HUES64 (cell line): ENCODE data around the gene RHBDL2.

Source experiments
- H3K27ac ChIP-seq: 2 replicates; pipeline ENCODE4 v1.7.0; 2013; ENCODE audit warnings: low read depth, low read length, inconsistent platforms
- H3K27me3 ChIP-seq: 2 replicates; pipeline ENCODE4 v1.6.1; 2013; ENCODE audit warnings: mild to moderate bottlenecking, low read length; ENCODE audit not compliant: insufficient read depth
- H3K36me3 ChIP-seq: 2 replicates; pipeline ENCODE4 v1.6.1; 2013; ENCODE audit warnings: mild to moderate bottlenecking, low read length; ENCODE audit not compliant: insufficient read depth
- H3K4me1 ChIP-seq: 2 replicates; pipeline ENCODE4 v1.6.1; 2013; ENCODE audit warnings: mild to moderate bottlenecking, low read length, moderate library complexity; ENCODE audit not compliant: insufficient read depth
- H3K4me3 ChIP-seq: 2 replicates; pipeline ENCODE4 v1.5.1; 2013; ENCODE audit warnings: mild to moderate bottlenecking, low read length, moderate library complexity
- H3K9ac ChIP-seq: 2 replicates; pipeline ENCODE4 v1.6.1; 2013; ENCODE audit warnings: mild to moderate bottlenecking, low read depth, low read length
- H3K9me3 ChIP-seq: 2 replicates; pipeline ENCODE4 v1.6.1; 2013; ENCODE audit warnings: low read depth, low read length; ENCODE audit not compliant: insufficient read depth
- WGBS: fragments of 150-250, 120-280 bp; methylation state at CpG from one replicate; pipeline ENCODE4 v1.1.7; 2013; ENCODE audit warnings: missing lambda C conversion rate; 5-methylcytosine and 5-hydroxymethylcytosine counted together

The RHBDL2 gene

GRCh38 chr1:38905985-38906384 is 35.6 kb downstream of the RHBDL2 start:
- H3K27ac ChIP-seq, result no peak overlapping the region
- WGBS, result 94% methylated on average over 2 of the region's 2 CpGs
- no peak overlapping the region for H3K4me3 ChIP-seq
- no peaks in the 10 kb centered on the region for H3K27me3 ChIP-seq
- H3K9me3 ChIP-seq, result peaks cover 7% of the 10 kb centered on the region
- H3K4me1 ChIP-seq, result no peaks in the 10 kb centered on the region
- no peaks in the 10 kb centered on the region for H3K36me3 ChIP-seq
- H3K9ac ChIP-seq, result no peak overlapping the region

DNA sequence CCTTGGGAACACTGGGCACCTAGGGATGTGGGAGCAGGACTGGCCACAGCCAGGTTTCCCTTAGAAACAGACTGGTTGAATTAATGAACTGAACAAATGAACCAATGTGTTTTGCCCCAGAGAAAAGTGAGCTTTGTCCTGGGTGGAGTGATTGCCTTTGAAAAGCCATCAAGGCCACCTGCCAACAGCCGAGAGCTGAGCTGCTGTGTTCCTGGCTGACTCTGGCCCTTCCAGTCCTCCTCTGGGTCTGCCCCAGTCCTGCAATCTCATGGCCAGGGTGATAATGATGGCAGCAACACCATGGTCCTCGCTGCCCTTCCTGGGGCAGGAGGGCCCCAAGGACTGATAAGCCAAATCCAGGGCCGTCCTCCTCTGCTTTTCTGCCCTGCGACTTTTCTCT is 42.1 kb downstream of the RHBDL2 start:
- Histone ChIP-seq H3K4me3 (no peak overlapping the region), H3K4me1 (no peaks in the 10 kb centered on the region), H3K9me3 (no peaks in the 10 kb centered on the region), H3K9ac (no peak overlapping the region; the same call in 1 of the 2 replicates), H3K27ac (no peak overlapping the region), H3K27me3 (no peaks in the 10 kb centered on the region), H3K36me3 (no peaks in the 10 kb centered on the region)
- WGBS, result 85% methylated on average over 4 of the region's 4 CpGs

DNA sequence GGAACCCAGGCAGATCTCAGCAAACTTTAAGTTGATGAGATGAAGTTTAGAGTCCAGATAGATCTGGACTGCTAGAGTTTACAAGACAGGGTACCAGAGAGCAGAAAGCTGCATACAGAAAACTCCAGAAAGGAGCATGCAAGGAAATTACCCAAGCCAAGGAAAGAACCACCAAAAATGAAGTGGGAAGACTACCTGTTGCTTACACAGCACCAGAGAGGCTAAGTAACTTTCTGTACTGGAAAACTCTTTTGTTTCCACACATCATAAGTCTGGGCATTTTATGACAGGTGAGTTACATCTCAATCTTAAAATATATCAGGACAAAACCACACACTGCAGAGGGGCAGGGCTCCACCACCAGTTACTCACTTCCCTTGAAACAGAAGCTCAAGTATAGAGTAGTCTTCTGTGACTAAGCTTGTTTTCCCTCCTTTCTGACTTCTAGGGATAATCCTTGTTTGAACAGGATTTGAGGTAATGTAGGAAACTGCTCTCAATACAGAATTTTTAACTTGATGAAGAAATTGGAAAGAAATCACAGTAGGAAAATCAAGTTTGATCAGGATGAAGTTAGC is 42.9 kb downstream of the RHBDL2 start:
- H3K4me1 ChIP-seq, result no peaks in the 10 kb centered on the region
- no peaks in the 10 kb centered on the region for H3K27me3 ChIP-seq
- H3K36me3 ChIP-seq, result no peaks in the 10 kb centered on the region
- H3K27ac ChIP-seq, result no peak overlapping the region
- no peaks in the 10 kb centered on the region for H3K9me3 ChIP-seq
- no peak overlapping the region for H3K9ac ChIP-seq
- H3K4me3 ChIP-seq, result no peak overlapping the region

- H3K4me1 ChIP-seq, result no peaks in the 10 kb centered on the region
- H3K4me3 ChIP-seq, result no peak overlapping the region
- no peaks in the 10 kb centered on the region for H3K9me3 ChIP-seq
- no peak overlapping the region for H3K27ac ChIP-seq
- no peaks in the 10 kb centered on the region for H3K27me3 ChIP-seq
- WGBS, result 94% methylated on average over 2 of the region's 2 CpGs
- no peak overlapping the region for H3K9ac ChIP-seq
- no peaks in the 10 kb centered on the region for H3K36me3 ChIP-seq
Measured at GRCh38 chr1:38896169-38896568, 45.5 kb downstream of the RHBDL2 start.

- H3K27ac ChIP-seq, result no peak overlapping the region
- WGBS, result no CpG with 5 or more reads among the region's 1 CpG
- no peak overlapping the region for H3K9ac ChIP-seq
- H3K9me3 ChIP-seq, result no peaks in the 10 kb centered on the region
- H3K27me3 ChIP-seq, result no peaks in the 10 kb centered on the region
- no peak overlapping the region for H3K4me3 ChIP-seq
- H3K4me1 ChIP-seq, result no peaks in the 10 kb centered on the region
- no peaks in the 10 kb centered on the region for H3K36me3 ChIP-seq
Measured at GRCh38 chr1:38892976-38893375, 48.7 kb downstream of the RHBDL2 start.

DNA sequence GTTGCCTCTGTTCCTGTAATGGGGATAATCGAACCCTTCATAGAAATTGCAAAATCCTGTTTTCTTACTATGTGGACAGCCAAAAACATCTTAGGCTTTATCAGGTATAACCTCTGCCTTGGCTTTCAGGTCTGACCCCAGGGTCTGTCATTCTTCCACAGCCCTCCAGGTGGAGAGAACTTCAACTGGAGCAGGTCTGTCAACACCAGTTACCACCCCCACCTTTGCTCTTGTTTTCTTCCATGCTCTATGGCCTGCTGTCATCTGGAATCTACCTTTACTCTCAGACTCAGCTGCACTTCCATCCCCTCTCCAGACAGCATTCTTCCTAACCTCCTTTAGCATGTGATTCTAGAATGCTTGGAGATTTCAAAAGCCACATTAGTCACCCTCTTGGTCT is 49.9 kb downstream of the RHBDL2 start:
- H3K4me1 ChIP-seq, result no peaks in the 10 kb centered on the region
- H3K36me3 ChIP-seq, result no peaks in the 10 kb centered on the region
- H3K4me3 ChIP-seq, result no peak overlapping the region
- 95% methylated on average over 1 of the region's 1 CpG for WGBS
- no peaks in the 10 kb centered on the region for H3K27me3 ChIP-seq
- no peaks in the 10 kb centered on the region for H3K9me3 ChIP-seq
- no peak overlapping the region for H3K9ac ChIP-seq
- H3K27ac ChIP-seq, result no peak overlapping the region

GRCh38 chr1:38889589-38889988 is 52.0 kb downstream of the RHBDL2 start:
- Histone ChIP-seq H3K27me3 (no peaks in the 10 kb centered on the region), H3K4me3 (no peak overlapping the region), H3K9ac (no peak overlapping the region), H3K4me1 (no peaks in the 10 kb centered on the region), H3K27ac (no peak overlapping the region), H3K36me3 (no peaks in the 10 kb centered on the region), H3K9me3 (no peaks in the 10 kb centered on the region)
- WGBS, result 89% methylated on average over 4 of the region's 5 CpGs

- H3K4me3 ChIP-seq, result no peak overlapping the region
- no peaks in the 10 kb centered on the region for H3K27me3 ChIP-seq
- H3K9me3 ChIP-seq, result no peaks in the 10 kb centered on the region
- WGBS, result 91% methylated on average over 9 of the region's 9 CpGs
- no peak overlapping the region for H3K9ac ChIP-seq
- no peaks in the 10 kb centered on the region for H3K36me3 ChIP-seq
- no peak overlapping the region for H3K27ac ChIP-seq
- no peaks in the 10 kb centered on the region for H3K4me1 ChIP-seq
Measured at GRCh38 chr1:38888423-38889333, 53.0 kb downstream of the RHBDL2 start.

DNA sequence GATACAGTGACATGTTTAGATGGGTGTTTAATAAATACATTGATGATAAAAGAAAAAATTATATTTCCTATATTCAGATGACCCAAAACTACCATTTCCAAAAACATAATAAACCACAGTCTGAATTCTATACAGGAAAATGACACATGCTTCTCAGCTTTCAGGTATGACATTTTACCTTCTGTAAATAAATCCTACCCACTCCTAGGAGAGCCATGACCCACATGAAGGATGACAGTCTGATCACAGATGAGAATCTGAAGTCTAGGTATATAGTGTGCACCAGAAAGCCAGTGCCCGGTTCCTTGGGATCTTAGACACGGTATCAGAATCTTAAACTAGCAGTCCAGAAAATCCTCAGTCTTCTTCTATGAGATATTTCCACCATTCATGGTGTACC is 56.5 kb downstream of the RHBDL2 start:
- Histone ChIP-seq H3K27ac (no peak overlapping the region), H3K9me3 (no peaks in the 10 kb centered on the region), H3K27me3 (no peaks in the 10 kb centered on the region), H3K4me1 (no peaks in the 10 kb centered on the region), H3K36me3 (no peaks in the 10 kb centered on the region), H3K9ac (no peak overlapping the region), H3K4me3 (no peak overlapping the region)
- 100% methylated on average over 2 of the region's 2 CpGs for WGBS

- H3K9ac ChIP-seq, result no peak within 1 kb of the TSS
- no peaks in the 10 kb centered on the region for H3K27me3 ChIP-seq
- H3K9me3 ChIP-seq, result no peaks in the 10 kb centered on the region
Measured at GRCh38 chr1:38881487-38881886, 60.1 kb downstream of the RHBDL2 start, which contains the start of gene GJA9. Gene GJA9 (minus strand): TSS chr1:38881587. CDS start chr1:38876098, 5,489 bp downstream.

DNA sequence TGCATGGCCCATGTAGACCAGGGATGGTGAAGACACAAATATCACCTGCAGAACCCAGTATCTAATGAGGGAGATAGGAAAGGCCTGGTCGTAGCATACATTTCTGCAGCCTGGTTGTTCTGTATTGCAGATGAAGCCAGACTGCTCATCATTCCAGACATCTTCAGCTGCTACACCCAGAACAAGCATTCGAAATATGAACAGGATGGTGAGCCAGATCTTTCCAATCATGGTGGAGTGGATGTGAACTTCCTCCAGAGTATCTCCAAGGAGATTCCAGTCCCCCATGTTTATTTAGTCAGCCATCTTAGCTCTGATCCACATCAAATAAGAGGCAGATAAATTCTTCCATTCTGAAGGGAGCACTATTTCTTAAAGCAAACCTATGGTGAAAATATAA is 65.8 kb downstream of the RHBDL2 start:
- Histone ChIP-seq H3K4me1 (peaks cover 13% of the 10 kb centered on the region; the same call in 1 of the 2 replicates), H3K4me3 (no peak overlapping the region)
- 91% methylated on average over 2 of the region's 2 CpGs for WGBS

More at GRCh38 chr1:38881487-38881886, 60.1 kb downstream of the RHBDL2 start, which contains the start of gene GJA9:
- H3K4me1 ChIP-seq, result no peaks in the 10 kb centered on the region
- H3K4me3 ChIP-seq, result no peak within 1 kb of the TSS
- H3K36me3 ChIP-seq, result no peaks in the 10 kb centered on the region
- no peak within 1 kb of the TSS for H3K27ac ChIP-seq

More for the DNA sequence above, 65.8 kb downstream of the RHBDL2 start:
- H3K9ac ChIP-seq, result no peak overlapping the region
- no peaks in the 10 kb centered on the region for H3K36me3 ChIP-seq
- no peaks in the 10 kb centered on the region for H3K9me3 ChIP-seq
- H3K27me3 ChIP-seq, result no peaks in the 10 kb centered on the region
- no peak overlapping the region for H3K27ac ChIP-seq
